KBM-7 (cell line): ENCODE results near the gene ZFP69.
A peak's percentile ranks its signal among the peaks of the same experiment; 100 is the strongest.

Source experiments
- DNase-seq: peaks from one replicate; pipeline ENCODE4 v3.0.0-alpha.2; 2015
- in situ Hi-C: fragments of 300-500 bp; cut with MboI; formaldehyde crosslinking; loops from 2 replicates; pipeline ENCODE4 v1.14.3; 2020; ENCODE audit warnings: low sequenced_read_pairs, low pct_unique_long_range_greater_than_20kb, mixed read lengths

The ZFP69 gene

GRCh38 chr1:40476924-40477677, at the start of gene ZFP69:
ZFP69 (plus strand) TSS chr1:40477290; CDS start chr1:40479362, 2,072 bp downstream.
- in situ Hi-C loops: no loop called here
- peak; percentile 89 for DNase-seq

GRCh38 chr1:40431385-40431784, 45.7 kb upstream of the ZFP69 start:
- in situ Hi-C loops: no loop called here
- DNase-seq: no peak

DNA sequence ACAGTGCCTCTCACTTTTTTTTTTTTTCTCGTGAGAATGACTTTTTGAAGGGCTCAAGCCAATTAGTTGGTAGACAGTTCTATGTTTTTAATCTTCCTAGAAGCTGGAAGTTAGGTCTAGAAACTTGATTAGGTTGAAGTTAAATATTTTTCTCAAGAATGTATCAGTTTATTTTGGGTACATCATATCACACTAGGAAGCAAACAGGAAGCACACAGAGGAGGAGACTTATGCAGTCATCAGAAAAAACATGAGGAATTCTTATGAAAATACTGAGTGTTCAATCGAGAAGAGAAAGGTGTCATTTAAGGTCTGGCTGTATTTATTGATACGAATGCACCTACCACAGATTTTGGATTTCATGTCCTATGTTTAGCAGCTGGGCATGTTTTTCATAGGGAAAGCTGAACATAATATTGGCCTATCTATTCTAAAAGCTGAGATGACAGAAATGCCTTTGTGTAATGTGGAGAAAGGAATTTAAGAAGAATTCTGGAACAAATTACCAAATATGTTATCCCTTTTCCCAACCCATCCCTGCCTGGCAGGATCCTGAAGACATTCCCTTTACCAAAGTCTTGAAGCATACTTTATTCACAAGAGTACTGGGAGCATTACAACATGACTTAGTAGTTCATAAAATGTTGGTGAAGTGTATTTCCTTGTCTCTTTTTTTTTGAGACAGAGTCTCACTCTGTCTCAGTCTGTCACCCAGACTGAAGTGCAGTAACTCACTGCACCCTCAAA, 44.3 kb upstream of the ZFP69 start:
- in situ Hi-C loops: no loop called here
- no peak for DNase-seq

DNA sequence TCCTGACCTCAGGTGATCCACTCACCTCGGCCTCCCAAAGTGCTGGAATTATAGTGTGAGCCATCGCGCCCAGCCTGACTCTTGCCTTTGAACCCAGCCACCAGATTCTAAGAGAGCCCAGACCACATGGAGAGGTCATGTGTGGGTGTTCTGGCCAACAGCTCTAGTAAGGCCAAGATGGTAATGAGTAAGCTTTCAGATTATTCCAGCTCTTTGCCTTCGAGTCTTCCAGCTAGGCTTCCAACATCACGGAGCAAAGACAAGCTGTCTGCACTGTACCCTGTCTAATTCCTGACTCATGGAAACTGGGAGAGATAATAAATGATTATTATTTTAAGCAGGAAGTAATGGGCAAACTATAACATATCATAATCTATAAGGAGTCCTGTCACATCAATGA, 41.6 kb upstream of the ZFP69 start:
- no peak for DNase-seq
- in situ Hi-C loops: no loop called here

DNA sequence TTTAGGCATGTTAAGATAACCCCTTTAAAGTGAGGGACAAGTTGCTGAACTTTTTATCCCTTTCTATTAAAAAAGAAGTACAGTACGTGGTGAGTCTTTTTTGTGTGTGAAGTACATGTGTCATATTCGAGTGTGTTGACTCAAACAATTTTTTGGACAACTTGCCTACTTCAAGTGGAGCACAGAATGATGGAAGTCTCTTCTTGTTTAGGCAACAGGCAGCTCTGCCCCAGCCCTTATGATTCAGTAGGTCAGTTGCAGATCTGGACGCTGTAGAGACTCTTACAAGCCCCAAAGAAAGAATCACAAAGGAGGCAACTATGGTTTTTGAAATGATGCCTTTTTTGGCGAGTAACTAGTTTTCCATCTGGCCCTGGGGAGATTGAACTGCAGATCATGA, 41.2 kb upstream of the ZFP69 start:
- no peak for DNase-seq
- in situ Hi-C loops: no loop called here

- peak; percentile 31 for DNase-seq
- in situ Hi-C loops: no loop called here
These were observed 38.6 kb upstream of the ZFP69 start for GRCh38 chr1:40438391-40439015.

- in situ Hi-C loops: no loop called here
- no peak for DNase-seq
These were observed 37.8 kb upstream of the ZFP69 start for GRCh38 chr1:40439247-40439646.

- in situ Hi-C loops: no loop called here
These were observed 27.2 kb upstream of the ZFP69 start, which contains the start of gene ZFP69B for GRCh38 chr1:40449684-40450494. ZFP69B (plus strand) TSS chr1:40450476; CDS start chr1:40450962, 486 bp downstream.

DNA sequence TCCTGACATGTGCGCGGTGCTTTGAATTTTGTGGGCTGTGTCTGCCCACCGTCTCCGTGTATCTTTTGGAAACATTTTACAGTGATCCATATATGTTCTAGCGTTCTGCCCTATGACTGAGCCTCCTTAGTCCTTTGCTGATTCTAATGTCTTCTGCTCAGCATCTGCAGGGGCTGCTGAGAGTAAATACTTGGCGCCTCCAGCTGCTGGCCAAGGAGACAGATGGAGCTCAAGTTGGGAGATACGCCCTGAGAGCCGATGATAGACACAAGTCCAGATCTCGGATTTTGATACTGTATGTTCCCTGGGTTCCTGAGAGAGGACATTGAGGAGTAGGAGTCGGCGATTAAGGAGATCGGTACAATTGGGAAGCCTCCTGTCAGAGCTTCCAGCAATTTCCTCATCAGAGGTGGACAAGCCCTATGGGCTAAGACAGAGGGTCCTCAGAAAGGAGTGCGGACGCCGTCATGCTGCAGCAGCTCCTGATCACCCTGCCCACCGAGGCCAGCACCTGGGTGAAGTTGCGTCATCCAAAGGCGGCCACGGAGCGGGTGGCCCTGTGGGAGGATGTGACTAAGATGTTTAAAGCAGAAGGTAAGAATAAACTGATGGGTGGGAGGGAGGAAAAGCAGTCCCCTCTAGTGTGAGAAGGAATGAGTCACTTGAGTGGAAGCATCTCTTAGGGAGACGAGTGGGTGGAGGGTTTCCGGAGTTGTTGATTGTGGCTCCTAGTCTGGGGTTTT, 26.4 kb upstream of the ZFP69 start:
- DNase-seq: peak; percentile 11

More at GRCh38 chr1:40449684-40450494, 27.2 kb upstream of the ZFP69 start, which contains the start of gene ZFP69B:
- DNase-seq: peak; percentile 91

DNA sequence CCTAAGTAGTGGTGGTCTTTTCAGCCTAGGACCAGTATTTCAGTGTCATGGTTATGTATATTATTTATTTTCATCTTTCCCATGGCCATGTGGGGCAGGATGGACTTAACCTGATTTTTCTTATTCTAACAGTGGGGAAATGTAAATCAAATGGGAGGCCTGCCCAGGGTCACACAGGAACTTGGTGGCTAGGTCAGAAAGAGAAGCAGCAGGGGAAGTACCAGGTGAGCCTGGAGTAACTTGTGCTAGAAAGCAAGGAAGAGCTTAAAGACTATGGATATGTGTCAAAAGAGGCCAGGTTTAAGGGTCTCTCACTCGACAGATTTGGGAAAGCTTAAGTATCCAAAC, 25.9 kb upstream of the ZFP69 start:
- no peak for DNase-seq
- in situ Hi-C loops: no loop called here

More for the DNA sequence above, 26.4 kb upstream of the ZFP69 start:
- in situ Hi-C loops: no loop called here

- no peak for DNase-seq
- in situ Hi-C loops: no loop called here
These were observed 22.2 kb upstream of the ZFP69 start for GRCh38 chr1:40454873-40455272.

- DNase-seq: peak; percentile 34
- in situ Hi-C loops: no loop called here
These were observed 14.0 kb upstream of the ZFP69 start for GRCh38 chr1:40462956-40463590.

GRCh38 chr1:40469327-40469726, 7.8 kb upstream of the ZFP69 start:
- no peak for DNase-seq
- in situ Hi-C loops: no loop called here

- in situ Hi-C loops: no loop called here
- no peak for DNase-seq
These were observed 1.8 kb upstream of the ZFP69 start for GRCh38 chr1:40475268-40475667.

GRCh38 chr1:40477678-40478053, 576 bp downstream of the ZFP69 start:
- DNase-seq: peak; percentile 61

GRCh38 chr1:40478276-40478675, 1.2 kb downstream of the ZFP69 start:
- no peak for DNase-seq
- in situ Hi-C loops: no loop called here

More at GRCh38 chr1:40477678-40478053, 576 bp downstream of the ZFP69 start:
- in situ Hi-C loops: no loop called here

- DNase-seq: no peak
- in situ Hi-C loops: no loop called here
These were observed 2.1 kb downstream of the ZFP69 start for GRCh38 chr1:40479156-40479555.

GRCh38 chr1:40495315-40495903, 18.3 kb downstream of the ZFP69 start:
- peak; percentile 22 for DNase-seq
- in situ Hi-C loops: no loop called here
